Thyroid gland (tissue), 4 donors: ENCODE measurements around the gene ULK1.

Experiments used
- POLR2A ChIP-seq, 2 donors: fragments of 450-650 bp; IDR thresholded peaks; one replicate each; pipeline ENCODE4 v1.6.1; 2017; ENCODE audit warnings: antibody characterized with exemption in 2 of 2, mild to moderate bottlenecking in 2 of 2, moderate library complexity in 1 of 2
- TF ChIP-seq, protein P1 (sequence below), 6 experiments: fragments of 200-600 bp in 3 of 6; fragments of 450-650 bp in 3 of 6; sonication (generic) in 3 of 6; IDR thresholded peaks; one replicate each; pipeline ENCODE4 v1.5.1; 2016 to 2019; ENCODE audit warnings: antibody characterized with exemption in 6 of 6, mild to moderate bottlenecking in 2 of 6, inconsistent platforms in 1 of 6, moderate library complexity in 1 of 6

- TF ChIP-seq, protein P1, sequence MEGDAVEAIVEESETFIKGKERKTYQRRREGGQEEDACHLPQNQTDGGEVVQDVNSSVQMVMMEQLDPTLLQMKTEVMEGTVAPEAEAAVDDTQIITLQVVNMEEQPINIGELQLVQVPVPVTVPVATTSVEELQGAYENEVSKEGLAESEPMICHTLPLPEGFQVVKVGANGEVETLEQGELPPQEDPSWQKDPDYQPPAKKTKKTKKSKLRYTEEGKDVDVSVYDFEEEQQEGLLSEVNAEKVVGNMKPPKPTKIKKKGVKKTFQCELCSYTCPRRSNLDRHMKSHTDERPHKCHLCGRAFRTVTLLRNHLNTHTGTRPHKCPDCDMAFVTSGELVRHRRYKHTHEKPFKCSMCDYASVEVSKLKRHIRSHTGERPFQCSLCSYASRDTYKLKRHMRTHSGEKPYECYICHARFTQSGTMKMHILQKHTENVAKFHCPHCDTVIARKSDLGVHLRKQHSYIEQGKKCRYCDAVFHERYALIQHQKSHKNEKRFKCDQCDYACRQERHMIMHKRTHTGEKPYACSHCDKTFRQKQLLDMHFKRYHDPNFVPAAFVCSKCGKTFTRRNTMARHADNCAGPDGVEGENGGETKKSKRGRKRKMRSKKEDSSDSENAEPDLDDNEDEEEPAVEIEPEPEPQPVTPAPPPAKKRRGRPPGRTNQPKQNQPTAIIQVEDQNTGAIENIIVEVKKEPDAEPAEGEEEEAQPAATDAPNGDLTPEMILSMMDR (IDR thresholded peaks at IDR 0.05), result no peak
- TF ChIP-seq POLR2A (IDR thresholded peaks at IDR 0.05), result no peak
Measured at GRCh38 chr12:131860472-131861260, 33.8 kb upstream of the ULK1 start.
